Heart right ventricle (tissue), 16 donors: Measurements from ENCODE around the gene FAM78B. TPM values are rescaled to one million over a fixed set of nuclear protein-coding genes. Genes with fewer than 3 reads are reported as not detected.

Source experiments
- ATAC-seq, 8 donors: fragments of 200-7000 bp; cut with Tn5 transposase; one replicate each; pipeline ENCODE4 v1.9.1; 2020; ENCODE audit warnings: mild to moderate bottlenecking in 8 of 8, moderate library complexity in 8 of 8, moderate number of reproducible peaks in 1 of 8
- DNase-seq, 2 donors: peaks; one replicate each; pipeline ENCODE4 v3.0.0-alpha.2; 2020
- H3K27ac ChIP-seq, 10 donors: fragments of 200-600 bp; sonication (generic) in 2 of 10; one replicate each; pipeline versions ENCODE4 v1.5.0 to v1.8.0; 2020 to 2022; ENCODE audit warnings: mild to moderate bottlenecking in 3 of 10
- H3K27me3 ChIP-seq, 7 donors: fragments of 200-600 bp; one replicate each; pipeline ENCODE4 v1.8.0; 2021 to 2022; ENCODE audit warnings: mild to moderate bottlenecking in 2 of 7
- H3K36me3 ChIP-seq, 9 donors: fragments of 200-600 bp; sonication (generic) in 1 of 9; one replicate each; pipeline versions ENCODE4 v1.5.0 to v1.8.0; 2020 to 2022; ENCODE audit warnings: mild to moderate bottlenecking in 2 of 9
- H3K4me1 ChIP-seq, 9 donors: fragments of 200-600 bp; sonication (generic) in 1 of 9; one replicate each; pipeline versions ENCODE4 v1.5.0 to v1.8.0; 2020 to 2022; ENCODE audit warnings: mild to moderate bottlenecking in 4 of 9
- H3K4me3 ChIP-seq, 10 donors: fragments of 200-600 bp; sonication (generic) in 2 of 10; one replicate each; pipeline versions ENCODE4 v1.5.0 to v1.8.0; 2020 to 2022; ENCODE audit warnings: mild to moderate bottlenecking in 7 of 10, moderate library complexity in 2 of 10
- H3K9me3 ChIP-seq, 11 donors: fragments of 200-600 bp in 10 of 11; sonication (generic) in 2 of 11; one replicate each; pipeline versions ENCODE4 v1.5.0 to v1.8.0; 2013 to 2022; ENCODE audit warnings: mild to moderate bottlenecking in 2 of 11, control low read depth in 1 of 11, moderate library complexity in 1 of 11
- WGBS, 2 donors: extraction: QIAGEN DNeasy Blood & Tissue Kit; methylation state at CpG; one replicate each; pipeline ENCODE4 v1.1.7; 2013; ENCODE audit warnings: inconsistent platforms in 1 of 2; 5-methylcytosine and 5-hydroxymethylcytosine counted together
- intact Hi-C, 10 donors: fragments of 100-400 bp; cut with DNase I; formaldehyde crosslinking; loops; one replicate each; pipeline versions ENCODE4 v1.11.1 to v1.14.2; 2022
- polyA plus RNA-seq, 2 donors: library from polyadenylated mRNA; stranded (reverse); fragments of 200-250 nt; gene quantifications; one replicate each; pipeline ENCODE4 v1.2.3, GENCODE V29; 2013
- total RNA-seq, 10 donors: library from RNA; stranded (reverse); fragmentation: NEBNext Ultra II Directional in 3 of 10; extraction: Animal tissue kit (Norgen Biotek cat#: 25700) in 3 of 10; gene quantifications; one replicate each; pipeline versions ENCODE4 v1.2.1 to v1.2.4, GENCODE V29; 2021 to 2023
- TF ChIP-seq, protein P1 (sequence below), 9 donors: fragments of 200-600 bp; sonication (generic) in 2 of 9; IDR thresholded peaks; one replicate each; pipeline versions ENCODE4 v1.5.0 to v1.8.0; 2021 to 2022; ENCODE audit warnings: antibody characterized with exemption in 9 of 9, mild to moderate bottlenecking in 5 of 9, moderate library complexity in 1 of 9
- donor health status: Arrhythmogenic right ventricular cardiomyopathy.
- donor health status: ischemic (EF 13 %, LVEDD 7.1; RV severe dilation, severe dysfunction).
- donor health status: healthy with polysubstance abuse.
- donor health status: DM: no; HTN: yes; CAD: no.
- donor health status: DM: no; HTN: no; CAD: no.
- donor health status: ischemic (EF 25% LVEDD 6.9; RV normal size, moderate dysfunction).
- donor health status: ischemic (EF 25% LVEDD 5.7; RV mildly dilated, moderate dysfunction).
- donor health status: healthy.
- donor health status: DM: yes; HTN: yes; CAD: no.
- donor health status: Ischemic cardiomyopathy.
- donor health status: ischemic (EF 35%, LVEDD 5.7; RV mildly dilated, moderate dysfunction).
- donor health status: nonischemic (EF 11% LVEDD 7.7; RV severe dilation, severe dysfunction).
- donor health status: DM: yes; HTN: yes; CAD: no.
- donor health status: PGD.
- donor health status: ischemic (EF 29% LVEDD 5.4; RV normal size, mild dysfunction).
- donor health status: nonischemic (EF 23%, LVEDD 6.1; RV moderate dilation, normal function).

FAM78B gene
- total and polyA plus RNA-seq, 12 donors: 1.4 to 5.4 (median 2.4) TPM

GRCh38 chr1:166170726-166171125, 3.9 kb upstream of the FAM78B start:
- no peak for ATAC-seq
- H3K4me1 ChIP-seq: peaks cover 0 to 16% (median 11%) of the 10 kb centered on the region in 9 donors
- DNase-seq: no peak
- 49 to 55% methylated on average over 2 of the region's 2 CpGs for WGBS, 2 donors
- H3K27ac ChIP-seq: no peak overlapping the region
- TF ChIP-seq, protein P1, sequence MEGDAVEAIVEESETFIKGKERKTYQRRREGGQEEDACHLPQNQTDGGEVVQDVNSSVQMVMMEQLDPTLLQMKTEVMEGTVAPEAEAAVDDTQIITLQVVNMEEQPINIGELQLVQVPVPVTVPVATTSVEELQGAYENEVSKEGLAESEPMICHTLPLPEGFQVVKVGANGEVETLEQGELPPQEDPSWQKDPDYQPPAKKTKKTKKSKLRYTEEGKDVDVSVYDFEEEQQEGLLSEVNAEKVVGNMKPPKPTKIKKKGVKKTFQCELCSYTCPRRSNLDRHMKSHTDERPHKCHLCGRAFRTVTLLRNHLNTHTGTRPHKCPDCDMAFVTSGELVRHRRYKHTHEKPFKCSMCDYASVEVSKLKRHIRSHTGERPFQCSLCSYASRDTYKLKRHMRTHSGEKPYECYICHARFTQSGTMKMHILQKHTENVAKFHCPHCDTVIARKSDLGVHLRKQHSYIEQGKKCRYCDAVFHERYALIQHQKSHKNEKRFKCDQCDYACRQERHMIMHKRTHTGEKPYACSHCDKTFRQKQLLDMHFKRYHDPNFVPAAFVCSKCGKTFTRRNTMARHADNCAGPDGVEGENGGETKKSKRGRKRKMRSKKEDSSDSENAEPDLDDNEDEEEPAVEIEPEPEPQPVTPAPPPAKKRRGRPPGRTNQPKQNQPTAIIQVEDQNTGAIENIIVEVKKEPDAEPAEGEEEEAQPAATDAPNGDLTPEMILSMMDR (IDR thresholded peaks at IDR 0.05): no peak
- no peaks in the 10 kb centered on the region for H3K9me3 ChIP-seq
- H3K36me3 ChIP-seq: no peaks in the 10 kb centered on the region
- peaks cover 0 to 31% (median 0%) of the 10 kb centered on the region in 7 donors for H3K27me3 ChIP-seq
- H3K4me3 ChIP-seq: no peak overlapping the region
- intact Hi-C loops: no loop called here

- Histone ChIP-seq H3K4me3 (no peak overlapping the region), H3K27me3 (peaks cover 0 to 38% (median 0%) of the 10 kb centered on the region in 7 donors), H3K9me3 (no peaks in the 10 kb centered on the region), H3K36me3 (no peaks in the 10 kb centered on the region), H3K27ac (no peak overlapping the region), H3K4me1 (peaks cover 0 to 22% (median 17%) of the 10 kb centered on the region in 9 donors)
- no peak for DNase-seq
- 51 to 63% methylated on average over 2 of the region's 2 CpGs for WGBS, 2 donors
- intact Hi-C loops: no loop called here
- ATAC-seq: no peak
- TF ChIP-seq, protein P1 (IDR thresholded peaks at IDR 0.05): no peak
These were observed 3.3 kb upstream of the FAM78B start for GRCh38 chr1:166170075-166170474.

- Histone ChIP-seq H3K36me3 (no peaks in the 10 kb centered on the region), H3K27me3 (peaks cover 0 to 46% (median 0%) of the 10 kb centered on the region in 7 donors), H3K9me3 (no peaks in the 10 kb centered on the region), H3K4me1 (peaks cover 0 to 30% (median 23%) of the 10 kb centered on the region in 9 donors), H3K4me3 (no peak overlapping the region), H3K27ac (no peak overlapping the region)
- DNase-seq (no peak), ATAC-seq (no peak)
- 44 to 50% methylated on average over 3 of the region's 3 CpGs for WGBS, 2 donors
- intact Hi-C loops: loop anchor here in 8 of 10 donors (5.0 to 10.0 kb wide), 6 partner anchors 138 to 774 kb away; no protein-coding TSS in a partner anchor
- TF ChIP-seq, protein P1 (IDR thresholded peaks at IDR 0.05): no peak
These were observed 2.4 kb upstream of the FAM78B start for GRCh38 chr1:166169182-166169581.

DNA sequence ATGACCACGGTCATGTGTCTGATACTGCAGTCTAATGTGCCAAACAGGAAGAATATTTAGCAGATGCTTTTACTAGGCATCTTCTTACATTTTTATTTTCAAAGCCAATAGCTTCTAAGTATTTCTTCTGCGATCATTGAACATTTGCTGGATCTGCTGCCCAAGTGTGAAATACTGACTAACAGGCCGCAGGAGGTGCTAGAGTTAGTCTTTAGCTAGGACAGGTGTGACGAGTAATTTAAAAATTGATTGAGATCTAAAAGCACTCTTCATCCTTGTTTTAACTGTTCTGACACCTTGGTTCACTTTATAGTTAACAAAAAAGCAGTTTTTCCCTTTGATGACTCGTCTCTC, 748 bp upstream of the FAM78B start:
- ATAC-seq (no peak), DNase-seq (no peak)
- H3K4me1 ChIP-seq: peaks cover 0 to 30% (median 23%) of the 10 kb centered on the region in 9 donors
- H3K4me3 ChIP-seq: peak overlapping the region; percentile 45 to 83 (median 65)
- H3K9me3 ChIP-seq: no peaks in the 10 kb centered on the region
- TF ChIP-seq, protein P1 (IDR thresholded peaks at IDR 0.05): no peak
- peak overlapping the region in 8 of 10 donors; percentile 65 to 82 (median 74) for H3K27ac ChIP-seq
- peaks cover 0 to 61% (median 0%) of the 10 kb centered on the region in 7 donors for H3K27me3 ChIP-seq
- intact Hi-C loops: loop anchor here in 8 of 10 donors (5.0 to 10.0 kb wide), 6 partner anchors 140 to 773 kb away; no protein-coding TSS in a partner anchor
- H3K36me3 ChIP-seq: no peaks in the 10 kb centered on the region
- 48 to 53% methylated on average over 5 of the region's 5 CpGs for WGBS, 2 donors
